ENCODE results near the gene SLC12A1.

Gene SLC12A1

DNA sequence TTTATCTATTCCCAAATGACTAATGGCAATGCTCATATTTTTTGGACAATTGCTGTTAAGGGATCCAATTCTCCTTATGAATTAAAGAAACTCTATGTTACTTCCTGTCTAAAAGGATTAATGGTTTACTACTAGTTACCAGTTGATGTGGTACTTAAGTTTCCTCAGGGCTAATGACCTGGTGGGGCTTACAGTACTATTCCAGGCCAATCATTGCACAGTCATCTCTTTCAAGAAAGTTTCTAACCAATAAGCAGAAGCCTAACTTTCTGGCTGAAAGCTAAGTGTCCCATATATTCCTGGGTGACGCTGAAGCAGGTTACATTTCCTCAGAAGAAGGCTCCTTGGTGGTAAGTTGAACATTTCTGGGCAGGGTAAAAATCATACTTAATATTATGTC is at the start of gene SLC12A1:
Gene SLC12A1, plus strand, starts transcription at position 322 of the 400 bp plus-strand sequence. CDS start 1,418 bp downstream, outside the sequence.
- in situ Hi-C loops (cut with HindIII; ENCODE audit: low sequenced_read_pairs): no loop called here

DNA sequence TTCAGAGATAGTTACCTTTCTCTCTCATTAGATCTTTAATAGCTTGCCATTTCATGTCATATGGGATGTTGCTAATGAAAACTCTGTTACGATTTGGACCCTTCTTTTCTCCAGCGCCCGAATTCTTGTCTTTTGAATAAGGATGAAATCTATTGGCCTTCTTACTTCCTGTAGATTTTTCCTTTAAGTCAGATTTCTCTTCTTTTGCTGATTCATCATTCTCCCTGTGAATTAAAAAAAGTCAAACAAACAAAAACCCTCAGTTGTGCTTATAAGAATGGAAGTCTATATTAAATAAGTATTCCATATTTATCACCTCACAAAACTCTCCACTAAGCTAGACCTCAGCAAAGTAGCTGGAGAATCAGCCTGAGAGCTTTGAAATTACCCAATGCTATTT is 37.5 kb upstream of the SLC12A1 start:
- in situ Hi-C loops (cut with HindIII; ENCODE audit: low sequenced_read_pairs): no loop called here

GRCh38 chr15:48170981-48171380 is 35.1 kb upstream of the SLC12A1 start:
- in situ Hi-C loops (cut with HindIII; ENCODE audit: low sequenced_read_pairs): no loop called here

- in situ Hi-C loops (cut with HindIII; ENCODE audit: low sequenced_read_pairs): no loop called here
These were observed 31.0 kb upstream of the SLC12A1 start for GRCh38 chr15:48175126-48175525.

- in situ Hi-C loops (cut with HindIII; ENCODE audit: low sequenced_read_pairs): no loop called here
These were observed 30.0 kb upstream of the SLC12A1 start for GRCh38 chr15:48176112-48176511.

GRCh38 chr15:48176957-48177356 is 29.1 kb upstream of the SLC12A1 start:
- in situ Hi-C loops (cut with HindIII; ENCODE audit: low sequenced_read_pairs): no loop called here

DNA sequence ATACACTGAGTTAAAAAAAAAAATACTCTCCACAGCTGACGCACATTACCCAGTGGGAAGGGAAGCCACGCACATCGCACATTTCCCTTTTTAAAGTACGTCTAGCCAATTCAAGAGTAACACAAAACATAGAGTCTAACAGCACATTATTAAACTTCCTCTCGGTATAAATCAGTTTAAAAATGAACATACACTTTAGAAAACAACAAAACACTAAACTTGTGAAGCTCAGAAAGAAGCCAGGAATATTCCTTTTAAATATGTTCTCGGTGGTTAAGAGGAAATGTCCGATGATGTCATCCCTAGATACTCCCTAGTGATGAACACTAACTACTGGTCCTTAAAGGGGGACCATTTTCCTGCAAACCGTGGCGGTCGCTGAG is 28.7 kb upstream of the SLC12A1 start:
- in situ Hi-C loops (cut with HindIII; ENCODE audit: low sequenced_read_pairs): no loop called here

DNA sequence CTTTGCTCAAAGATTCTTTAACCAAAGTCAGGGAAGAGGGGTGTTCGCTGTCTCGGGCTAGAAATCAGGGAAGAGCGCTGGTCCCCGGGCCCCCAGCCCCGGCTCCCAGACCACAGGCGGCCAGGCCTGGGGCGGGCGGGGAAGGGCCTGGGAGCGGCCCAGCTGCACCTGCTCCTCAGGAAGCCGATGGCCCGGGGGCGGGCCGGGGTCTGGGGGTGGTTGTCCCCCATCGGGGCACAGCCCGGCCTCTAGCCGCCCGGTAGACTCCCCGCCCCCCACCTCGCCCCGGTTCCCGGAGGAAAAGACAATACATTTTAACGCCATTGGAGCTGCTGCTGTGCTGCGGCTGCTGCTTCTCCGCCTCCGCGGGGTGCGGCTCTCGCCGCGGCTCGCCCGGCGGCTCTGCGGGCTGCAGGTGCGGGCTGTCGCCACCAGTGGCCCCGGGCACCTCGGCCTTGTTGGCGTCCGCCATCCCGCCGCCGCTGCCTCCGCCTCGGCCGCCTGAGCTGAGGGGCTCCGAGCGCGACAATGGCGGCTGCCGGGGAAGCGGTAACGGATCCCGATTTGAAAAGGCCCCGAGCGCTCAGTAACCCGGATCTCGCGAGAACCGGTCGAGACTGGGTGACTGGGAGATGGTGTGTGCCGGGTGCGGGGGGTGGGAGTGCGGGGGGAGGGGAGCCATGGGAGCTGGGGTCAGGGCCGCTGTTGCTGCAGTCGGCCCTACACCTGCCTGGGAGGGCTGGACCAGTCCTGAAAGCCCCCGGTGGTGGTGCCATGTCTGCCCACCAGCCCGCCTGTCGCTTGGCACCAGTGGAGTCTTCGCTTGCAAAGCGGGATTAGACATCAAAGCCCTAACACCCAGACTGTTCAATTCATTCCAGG is 28.1 kb upstream of the SLC12A1 start, which contains the start of gene MYEF2:
Gene MYEF2, minus strand, starts transcription at position 530 of the 882 bp plus-strand sequence. Its CDS starts 58 bp downstream, at position 472.
- in situ Hi-C loops (cut with HindIII; ENCODE audit: low sequenced_read_pairs): no loop called here

- in situ Hi-C loops (cut with HindIII; ENCODE audit: low sequenced_read_pairs): no loop called here
These were observed 27.5 kb upstream of the SLC12A1 start for GRCh38 chr15:48178648-48178931.

- in situ Hi-C loops (cut with HindIII; ENCODE audit: low sequenced_read_pairs): no loop called here
These were observed 23.4 kb upstream of the SLC12A1 start for GRCh38 chr15:48182749-48183148.

DNA sequence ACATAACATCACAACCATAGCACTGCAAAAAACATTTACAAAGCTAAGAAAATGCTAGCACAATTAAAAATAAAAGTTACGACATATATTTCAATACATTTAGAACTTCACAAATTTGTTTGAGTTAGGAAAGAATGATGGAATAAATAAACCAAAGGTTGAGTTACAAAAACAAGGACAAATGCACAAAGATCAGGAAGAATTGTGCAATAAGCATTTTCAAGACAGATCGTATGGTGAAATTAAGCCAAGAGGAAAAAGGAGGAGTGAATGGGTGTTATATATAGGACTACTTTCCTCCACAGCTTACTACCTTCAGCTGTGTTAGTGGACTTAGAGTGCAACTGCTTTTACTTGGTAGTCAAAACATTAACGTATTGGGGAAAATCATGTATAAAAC is 20.6 kb upstream of the SLC12A1 start:
- in situ Hi-C loops (cut with HindIII; ENCODE audit: low sequenced_read_pairs): no loop called here

DNA sequence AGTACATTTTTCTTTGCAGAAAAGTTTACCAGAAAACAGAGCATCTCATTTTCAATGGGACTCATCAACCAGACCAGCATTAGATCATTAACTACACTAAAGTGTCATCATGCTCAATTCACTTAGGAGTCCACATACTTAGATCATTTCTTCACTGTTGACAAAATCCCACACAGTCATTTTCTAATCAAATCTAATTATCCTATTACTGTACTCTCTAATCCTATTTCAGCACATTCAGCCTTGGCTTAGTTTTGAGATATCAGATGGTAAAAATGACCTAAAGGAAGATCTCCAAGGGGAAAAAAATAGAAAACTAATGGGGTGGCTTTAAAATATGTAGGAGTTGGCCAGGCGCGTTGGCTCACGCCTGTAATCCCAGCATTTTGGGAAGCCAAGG is 19.8 kb upstream of the SLC12A1 start:
- in situ Hi-C loops (cut with HindIII; ENCODE audit: low sequenced_read_pairs): no loop called here

DNA sequence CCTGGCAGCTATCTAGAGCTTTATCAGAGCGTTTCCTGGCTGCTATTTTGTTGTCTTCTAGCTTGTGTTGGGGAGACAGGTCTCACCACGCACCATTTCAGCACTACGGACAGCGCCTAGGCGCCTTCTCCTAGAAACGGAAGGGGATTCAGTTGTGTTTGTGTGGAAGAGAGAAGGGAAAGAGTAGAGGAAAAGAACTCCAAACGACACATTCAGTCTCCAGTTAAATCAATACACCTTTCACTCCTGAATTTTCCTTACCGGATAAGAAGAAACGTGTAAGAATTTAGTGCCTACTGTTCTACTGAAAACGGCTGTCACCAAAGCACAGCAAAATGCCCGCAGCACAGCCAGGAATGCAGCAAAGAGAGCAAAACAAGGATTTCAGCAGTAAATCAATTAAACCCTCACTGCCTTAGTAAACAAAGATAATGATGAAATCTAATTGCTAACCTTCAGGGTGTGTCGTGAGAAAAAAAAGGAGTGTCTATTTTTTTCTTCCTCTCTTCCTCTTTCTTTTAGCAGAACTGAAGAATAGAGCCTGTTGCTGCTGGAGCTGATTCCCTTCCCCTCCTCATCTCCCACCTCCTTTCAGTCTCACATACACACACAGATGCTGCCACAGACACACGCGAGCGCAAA is 15.0 kb upstream of the SLC12A1 start:
- in situ Hi-C loops (cut with HindIII; ENCODE audit: low sequenced_read_pairs): no loop called here

DNA sequence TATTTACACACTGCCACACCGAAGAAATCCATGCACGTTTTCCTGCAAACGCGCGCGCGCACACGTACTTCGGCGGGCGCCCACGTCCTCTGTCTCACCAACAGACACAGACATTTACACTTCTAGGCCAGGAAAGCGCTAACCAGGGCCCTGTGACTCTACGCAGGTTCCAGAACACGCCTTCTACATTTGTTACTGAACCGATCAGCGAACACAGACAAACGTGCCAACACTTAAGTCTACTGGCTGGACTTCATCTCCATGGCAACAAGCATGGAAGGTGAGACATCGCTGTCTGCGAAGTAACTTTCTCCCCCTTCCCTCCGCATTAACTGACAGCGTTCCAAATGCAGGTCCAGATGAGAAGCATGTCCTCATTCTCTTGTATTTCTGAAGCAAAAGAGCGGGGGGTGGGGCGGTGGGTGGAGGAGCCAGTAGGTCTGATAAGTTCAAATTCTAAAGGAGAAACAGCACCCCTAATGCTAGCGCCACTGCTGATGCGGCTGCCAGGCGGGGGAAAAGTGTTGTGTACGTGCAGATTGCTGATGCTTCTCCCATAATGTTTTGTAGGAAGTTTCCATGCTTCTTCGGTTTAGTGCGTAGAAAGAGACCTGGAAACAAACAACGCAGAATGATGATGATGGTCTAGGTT is 14.4 kb upstream of the SLC12A1 start, which contains the start of gene CTXN2:
Gene CTXN2, plus strand, starts transcription at position 92 of the 652 bp plus-strand sequence. CDS start 9,636 bp downstream, outside the sequence.
- in situ Hi-C loops (cut with HindIII; ENCODE audit: low sequenced_read_pairs): no loop called here

DNA sequence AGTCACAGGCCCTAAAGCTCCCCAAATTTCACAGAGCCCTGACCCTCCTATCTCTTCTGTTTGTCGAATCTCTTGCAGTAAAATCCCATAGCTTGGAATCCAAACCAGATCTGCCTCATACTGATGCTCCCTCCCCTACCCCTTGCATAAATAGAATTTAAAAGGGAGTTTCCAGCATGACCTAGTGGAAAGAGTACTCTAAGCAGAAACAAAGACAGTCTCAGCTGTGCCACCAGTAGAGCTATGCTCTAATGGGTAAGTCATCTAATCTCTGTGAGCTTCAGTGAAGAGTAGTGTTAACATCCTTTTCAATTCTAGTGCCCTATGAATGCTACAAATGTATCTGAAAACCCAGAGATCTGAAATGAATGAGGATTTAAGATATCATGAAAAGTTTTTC is 4.0 kb upstream of the SLC12A1 start:
- in situ Hi-C loops (cut with HindIII; ENCODE audit: low sequenced_read_pairs): no loop called here

DNA sequence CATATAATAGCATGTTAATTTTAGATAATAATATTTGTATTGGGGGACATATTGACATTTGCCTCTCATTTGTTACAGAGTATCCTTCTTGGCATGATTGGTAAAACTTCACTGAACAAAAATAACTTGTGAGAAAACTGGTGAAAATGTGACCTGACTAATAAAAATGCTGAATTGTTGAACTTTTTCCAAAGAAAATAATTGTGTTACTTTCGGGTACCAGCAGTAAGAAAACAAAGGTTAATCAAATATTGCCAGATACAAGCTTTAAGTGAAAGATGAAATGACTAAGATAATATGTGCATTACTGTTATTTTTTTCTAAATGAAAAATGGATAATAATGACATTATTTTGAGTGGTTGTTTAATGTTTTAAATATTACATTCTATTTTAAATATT is 15.2 kb downstream of the SLC12A1 start:
- in situ Hi-C loops (cut with HindIII; ENCODE audit: low sequenced_read_pairs): no loop called here

- in situ Hi-C loops (cut with HindIII; ENCODE audit: low sequenced_read_pairs): no loop called here
These were observed 15.8 kb downstream of the SLC12A1 start for GRCh38 chr15:48221885-48222284.

DNA sequence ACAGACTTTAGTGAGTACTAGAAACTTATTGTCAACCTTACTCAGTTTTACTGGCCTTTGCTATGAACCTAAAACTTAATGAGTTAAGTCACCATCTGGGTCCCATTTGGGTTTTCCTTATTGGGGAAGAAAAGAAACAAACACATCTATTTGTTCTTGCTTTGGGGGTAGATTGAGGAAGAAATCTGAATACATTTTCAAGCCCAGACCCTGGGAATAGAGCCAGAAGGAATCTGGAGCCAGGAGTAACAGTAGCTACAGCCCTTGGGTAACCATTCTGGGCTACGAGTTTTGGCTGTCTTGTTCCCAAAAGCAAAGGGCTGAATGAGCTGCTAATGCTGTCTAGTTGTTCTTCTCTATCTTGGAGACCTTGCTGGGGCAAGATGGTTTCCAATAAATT is 16.5 kb downstream of the SLC12A1 start:
- in situ Hi-C loops (cut with HindIII; ENCODE audit: low sequenced_read_pairs): no loop called here

DNA sequence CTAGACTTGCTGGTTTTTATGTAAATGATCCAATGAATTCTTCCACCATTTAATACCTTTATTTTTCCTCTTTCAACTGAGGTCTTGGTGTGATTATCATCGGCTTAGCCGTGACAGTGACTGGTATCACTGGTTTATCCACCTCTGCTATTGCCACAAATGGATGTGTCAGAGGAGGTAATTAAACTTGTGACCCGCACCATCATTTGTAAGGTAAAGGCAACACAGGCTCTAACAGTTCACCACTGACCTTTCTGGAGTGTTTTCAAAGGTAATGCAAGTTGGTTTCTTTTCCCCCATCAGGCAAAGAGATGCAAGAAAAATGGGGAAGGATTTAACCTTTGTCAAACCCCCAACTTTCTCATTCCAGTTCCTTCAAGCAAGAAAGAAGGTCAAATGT is 19.7 kb downstream of the SLC12A1 start:
- in situ Hi-C loops (cut with HindIII; ENCODE audit: low sequenced_read_pairs): no loop called here

DNA sequence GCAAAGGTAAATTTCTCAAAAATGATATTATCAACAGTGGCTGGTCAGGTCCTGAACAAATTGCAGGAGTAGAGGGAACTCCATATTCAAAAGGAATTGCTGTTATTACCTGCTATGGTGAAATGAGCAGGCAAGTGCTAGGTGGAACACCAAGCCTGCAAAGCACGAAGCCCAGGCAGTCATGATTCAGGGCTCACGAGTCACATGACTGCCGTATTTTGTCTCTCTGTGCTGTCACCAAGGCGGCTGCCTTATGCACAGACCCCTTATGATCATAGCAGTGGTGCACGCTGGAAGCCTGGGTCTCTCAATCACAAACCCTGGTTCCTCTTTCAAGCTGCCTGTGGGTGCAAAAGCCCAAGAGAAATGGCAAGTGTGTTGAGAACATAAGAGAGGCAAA is 24.4 kb downstream of the SLC12A1 start:
- in situ Hi-C loops (cut with HindIII; ENCODE audit: low sequenced_read_pairs): no loop called here

- in situ Hi-C loops (cut with HindIII; ENCODE audit: low sequenced_read_pairs): no loop called here
These were observed 27.1 kb downstream of the SLC12A1 start for GRCh38 chr15:48233246-48233645.

- in situ Hi-C loops (cut with HindIII; ENCODE audit: low sequenced_read_pairs): no loop called here
These were observed 33.2 kb downstream of the SLC12A1 start for GRCh38 chr15:48239334-48239733.
